SK-N-SH (cell line): ENCODE measurements around the gene CYP4B1.
"Not testable (repeated sequence)": the region's sequence is repeated elsewhere in the genome, so short reads cannot be mapped to it uniquely, and the experiment has no call there.

ENCODE experiments used
- CHD2 ChIP-seq: fragments of 150-350 bp; IDR thresholded peaks from 2 replicates; pipeline ENCODE4 v1.6.1; 2018; ENCODE audit warnings: low read length; ENCODE audit not compliant: partially characterized antibody
- RAD21 ChIP-seq: IDR thresholded peaks from 2 replicates; pipeline ENCODE4 v1.6.1; 2012; ENCODE audit warnings: mild to moderate bottlenecking, low read length
- TF ChIP-seq, protein P1 (sequence below): fragments of 200-600 bp; sonication (generic); IDR thresholded peaks from 2 replicates; pipeline ENCODE4 v1.6.1; 2017; ENCODE audit warnings: antibody characterized with exemption, mild to moderate bottlenecking, moderate library complexity

DNA sequence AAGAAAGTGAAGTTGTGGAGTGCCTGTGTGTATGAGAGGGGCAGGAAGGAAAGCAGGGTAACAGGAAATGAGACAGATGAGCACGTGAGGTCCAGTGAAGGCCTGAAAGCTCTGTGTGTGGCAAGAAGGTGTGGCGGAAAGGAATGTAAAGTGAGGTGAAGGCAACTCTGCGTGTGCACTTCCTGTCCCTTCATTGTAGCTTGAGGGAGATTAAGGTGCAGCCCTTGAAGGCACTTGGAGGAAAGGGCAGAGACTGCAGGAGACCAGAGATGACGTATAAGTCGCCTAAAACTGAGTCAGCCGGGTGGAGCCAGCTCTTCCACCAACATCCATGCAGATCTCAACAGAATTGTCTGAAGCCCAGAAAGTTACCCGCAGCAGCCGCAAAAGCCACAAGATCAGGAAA is 58.8 kb downstream of the CYP4B1 start:
- not testable (repeated sequence) for TF ChIP-seq RAD21, CHD2
- TF ChIP-seq, protein P1, sequence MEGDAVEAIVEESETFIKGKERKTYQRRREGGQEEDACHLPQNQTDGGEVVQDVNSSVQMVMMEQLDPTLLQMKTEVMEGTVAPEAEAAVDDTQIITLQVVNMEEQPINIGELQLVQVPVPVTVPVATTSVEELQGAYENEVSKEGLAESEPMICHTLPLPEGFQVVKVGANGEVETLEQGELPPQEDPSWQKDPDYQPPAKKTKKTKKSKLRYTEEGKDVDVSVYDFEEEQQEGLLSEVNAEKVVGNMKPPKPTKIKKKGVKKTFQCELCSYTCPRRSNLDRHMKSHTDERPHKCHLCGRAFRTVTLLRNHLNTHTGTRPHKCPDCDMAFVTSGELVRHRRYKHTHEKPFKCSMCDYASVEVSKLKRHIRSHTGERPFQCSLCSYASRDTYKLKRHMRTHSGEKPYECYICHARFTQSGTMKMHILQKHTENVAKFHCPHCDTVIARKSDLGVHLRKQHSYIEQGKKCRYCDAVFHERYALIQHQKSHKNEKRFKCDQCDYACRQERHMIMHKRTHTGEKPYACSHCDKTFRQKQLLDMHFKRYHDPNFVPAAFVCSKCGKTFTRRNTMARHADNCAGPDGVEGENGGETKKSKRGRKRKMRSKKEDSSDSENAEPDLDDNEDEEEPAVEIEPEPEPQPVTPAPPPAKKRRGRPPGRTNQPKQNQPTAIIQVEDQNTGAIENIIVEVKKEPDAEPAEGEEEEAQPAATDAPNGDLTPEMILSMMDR: not testable (repeated sequence)
